Naive thymus-derived CD4-positive, alpha-beta T cell (primary cell): ENCODE measurements around the gene TNK2. TPM values are rescaled to one million over a fixed set of nuclear protein-coding genes. Genes with fewer than 3 reads are reported as not detected.
"Not testable (repeated sequence)": the region's sequence is repeated elsewhere in the genome, so short reads cannot be mapped to it uniquely, and the experiment has no call there.

ENCODE experiments used
- ATAC-seq: fragments of 150-1000 bp; cut with Tn5 transposase; 2 replicates; pipeline ENCODE4 v1.10.0; 2021; ENCODE audit warnings: mild to moderate bottlenecking, moderate library complexity
- CTCF ChIA-PET: fragments of 350-600 bp; sonication (Branson Sonifier 250); formaldehyde crosslinking; loops from one replicate; lab custom pipeline; 2021; ENCODE audit warnings: antibody characterized with exemption; lab: Charles Lee
- POLR2A ChIA-PET: fragments of 350-600 bp; sonication (Branson Sonifier 250); formaldehyde crosslinking; loops from one replicate; lab custom pipeline; 2021; ENCODE audit warnings: antibody characterized with exemption, inconsistent platforms; lab: Charles Lee
- DNase-seq, 9 donors: peaks; one replicate each; pipeline versions ENCODE4 v3.0.0 to v3.0.0-alpha.2; 2020 to 2022; ENCODE audit warnings: mixed read lengths in 1 of 9
- H3K27ac ChIP-seq: one replicate; pipeline ENCODE4 v1.7.0; 2013; ENCODE audit warnings: mild to moderate bottlenecking, low read depth, low read length, moderate library complexity
- H3K27me3 ChIP-seq, 2 donors: one replicate each; pipeline ENCODE4 v1.7.0; 2013; ENCODE audit warnings: low read length in 2 of 2, mild to moderate bottlenecking in 2 of 2, moderate library complexity in 2 of 2; ENCODE audit not compliant: control insufficient read depth in 2 of 2, insufficient read depth in 2 of 2
- H3K36me3 ChIP-seq, 3 experiments: 1 replicate in 2 of 3; 2 replicates in 1 of 3; pipeline ENCODE4 v1.7.0; 2013; ENCODE audit warnings: low read length in 3 of 3, mild to moderate bottlenecking in 3 of 3, moderate library complexity in 1 of 3; ENCODE audit not compliant: insufficient read depth in 3 of 3, control insufficient read depth in 2 of 3
- H3K4me1 ChIP-seq, 2 donors: one replicate each; pipeline ENCODE4 v1.7.0; 2013; ENCODE audit warnings: low read length in 2 of 2, mild to moderate bottlenecking in 2 of 2, moderate library complexity in 1 of 2; ENCODE audit not compliant: control insufficient read depth in 2 of 2, insufficient read depth in 2 of 2
- H3K4me3 ChIP-seq: 2 replicates; pipeline ENCODE4 v1.7.0; 2013; ENCODE audit warnings: mild to moderate bottlenecking, low read length
- H3K9me3 ChIP-seq, 3 experiments: 1 replicate in 2 of 3; 2 replicates in 1 of 3; pipeline ENCODE4 v1.7.0; 2013; ENCODE audit warnings: low read length in 3 of 3; ENCODE audit not compliant: control insufficient read depth in 2 of 3
- H3K27ac Mint-ChIP-seq, 9 donors: one replicate each; pipeline ENCODE4 v1.8.0; 2020 to 2022; ENCODE audit warnings: mixed read lengths in 9 of 9, mild to moderate bottlenecking in 8 of 9, moderate library complexity in 5 of 9, inconsistent platforms in 2 of 9
- H3K27me3 Mint-ChIP-seq, 5 donors: one replicate each; pipeline ENCODE4 v1.8.0; 2021 to 2022; ENCODE audit warnings: mixed read lengths in 5 of 5, mild to moderate bottlenecking in 1 of 5
- H3K36me3 Mint-ChIP-seq, 5 donors: one replicate each; pipeline ENCODE4 v1.8.0; 2020 to 2022; ENCODE audit warnings: mixed read lengths in 5 of 5, mild to moderate bottlenecking in 3 of 5, inconsistent platforms in 1 of 5
- H3K4me1 Mint-ChIP-seq, 7 donors: one replicate each; pipeline ENCODE4 v1.8.0; 2020 to 2022; ENCODE audit warnings: mixed read lengths in 7 of 7, mild to moderate bottlenecking in 3 of 7, inconsistent platforms in 1 of 7
- H3K4me3 Mint-ChIP-seq, 10 donors: one replicate each; pipeline ENCODE4 v1.8.0; 2020 to 2022; ENCODE audit warnings: mild to moderate bottlenecking in 10 of 10, mixed read lengths in 10 of 10, moderate library complexity in 6 of 10, inconsistent platforms in 2 of 10
- H3K9me3 Mint-ChIP-seq, 11 donors: one replicate each; pipeline ENCODE4 v1.8.0; 2020 to 2022; ENCODE audit warnings: mixed read lengths in 11 of 11, mild to moderate bottlenecking in 4 of 11, inconsistent platforms in 1 of 11, moderate library complexity in 1 of 11
- intact Hi-C, 2 donors: fragments of 100-400 bp; cut with micrococcal nuclease; formaldehyde crosslinking; loops; one replicate each; pipeline ENCODE4 v1.15.1; 2023
- polyA plus RNA-seq, 2 donors: library from polyadenylated mRNA; unstranded; fragments of 300-500 nt; fragmentation: Illumina TruSeq; gene quantifications; one replicate each; pipeline ENCODE4 v1.2.3, GENCODE V29; 2021
- total RNA-seq, 6 experiments: library from RNA in 5 of 6; stranded (reverse) in 5 of 6; gene quantifications; 1 replicate in 5 of 6; 2 replicates in 1 of 6; pipeline ENCODE4 v1.2.3 and lab custom pipeline; 2021 to 2026

Gene TNK2
- total RNA-seq: 100 to 1,000 TPM; 128 to 196 (median 188) TPM
- 1 to 10 TPM; 2.0 to 2.6 TPM for polyA plus RNA-seq
- 209 reads per million, percentile 93 among the genes with 10 or more reads in this experiment for total RNA-seq (lab: John Stamatoyannopoulos, UW)

DNA sequence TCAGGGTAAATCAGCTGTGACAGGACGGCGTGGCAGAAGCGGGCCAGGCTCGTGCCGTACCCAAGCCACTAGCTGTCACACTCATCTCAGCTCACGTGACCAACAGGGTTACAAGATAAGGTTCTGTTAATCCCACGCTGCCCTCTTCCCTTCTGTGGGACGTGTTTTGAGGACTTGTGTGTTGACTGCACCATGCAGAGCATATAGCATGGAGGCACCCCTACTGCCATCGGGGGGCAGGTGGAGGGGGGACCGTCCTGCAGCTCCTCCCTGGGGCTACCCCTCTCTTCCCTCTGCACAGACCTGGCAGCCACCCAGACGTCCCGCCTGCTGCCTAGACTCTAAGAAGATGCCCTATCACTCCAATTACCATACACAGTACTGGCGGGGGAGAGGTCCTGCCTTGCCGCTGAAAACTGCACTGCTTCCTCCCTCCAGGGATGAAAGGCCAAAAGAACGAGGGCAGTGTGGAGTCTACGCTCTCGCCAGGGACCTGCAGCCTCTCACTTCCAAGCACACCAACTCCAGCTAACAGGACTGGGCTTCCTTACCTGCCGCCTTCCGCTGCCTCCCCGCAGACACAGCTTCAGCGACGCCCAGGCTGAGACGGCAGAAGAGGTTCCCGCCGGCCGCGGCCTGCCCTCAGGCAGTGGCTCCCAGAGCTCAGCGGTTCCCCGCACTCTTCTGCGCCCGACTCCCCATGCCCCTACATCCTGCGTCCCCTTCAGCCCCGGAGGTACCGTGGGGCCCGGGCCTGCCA, at the start of gene TNK2:
Gene TNK2, minus strand, starts transcription at position 618 of the 760 bp plus-strand sequence. CDS start 19,963 bp downstream, outside the sequence.
- peak; percentile 36 to 61 (median 57) for DNase-seq
- H3K36me3 ChIP-seq: no peaks in the 10 kb centered on the region
- H3K4me3 ChIP-seq: peak within 1 kb of the TSS; percentile 64
- ChIA-PET CTCF (interaction anchor here (1.1 to 4.0 kb wide), 4 partner anchors 11 to 358 kb away, joined by 3 to 74 read pairs (median 4); no protein-coding TSS in a partner anchor), POLR2A (interaction anchor here (1.1 to 7.1 kb wide), 7 partner anchors 12 to 365 kb away, joined by 3 to 209 read pairs (median 8); partner anchors contain the start of gene PPP1R2)
- peaks cover 0 to 2% (median 0%) of the 10 kb centered on the region in 11 donors for H3K9me3 Mint-ChIP-seq
- peaks cover 22 to 40% of the 10 kb centered on the region in 2 donors for H3K4me1 ChIP-seq
- H3K27me3 Mint-ChIP-seq: no peaks in the 10 kb centered on the region
- intact Hi-C loops: loop anchor here (1.0 to 10.0 kb wide), 10 partner anchors 7 to 1236 kb away; partner anchors contain the start of genes XXYLT1 (in 2 of the 2), ACAP2 (in 1 of the 2), CEP19 (in 1 of the 2) and LSG1 (in 1 of the 2)
- peak; percentile 22 for ATAC-seq
- peaks cover 0 to 23% (median 0%) of the 10 kb centered on the region in 5 donors for H3K36me3 Mint-ChIP-seq
- no peaks in the 10 kb centered on the region for H3K9me3 ChIP-seq
- H3K27me3 ChIP-seq: no peaks in the 10 kb centered on the region
- H3K4me1 Mint-ChIP-seq: peaks cover 38 to 50% (median 46%) of the 10 kb centered on the region in 7 donors
- peak within 1 kb of the TSS; percentile 79 for H3K27ac ChIP-seq
- peak within 1 kb of the TSS; percentile 98 to 100 (median 99) for H3K27ac Mint-ChIP-seq
- H3K4me3 Mint-ChIP-seq: peak within 1 kb of the TSS; percentile 95 to 99 (median 97)

DNA sequence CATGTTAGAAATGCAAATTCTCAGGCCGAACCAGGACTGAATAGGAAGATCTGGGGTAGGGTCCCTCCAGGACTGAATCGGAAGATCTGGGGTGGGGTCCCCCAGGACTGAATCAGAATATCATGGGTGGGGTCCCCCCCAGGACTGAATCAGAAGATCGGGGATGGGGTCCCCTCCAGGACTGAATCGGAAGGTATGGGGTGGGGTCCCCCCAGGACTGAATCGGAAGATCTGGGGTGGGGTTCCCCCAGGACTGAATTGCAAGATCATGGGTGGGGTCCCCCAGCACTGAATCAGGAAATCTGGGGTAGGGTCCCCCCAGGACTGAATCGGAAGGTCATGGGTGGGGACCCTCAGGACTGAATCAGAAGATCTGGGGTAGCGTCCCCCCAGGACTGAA, 48.2 kb upstream of the TNK2 start:
- intact Hi-C loops: loop anchor here in 1 of 2 donors (5.0 kb wide), 1 partner anchor 269 kb away; no protein-coding TSS in a partner anchor
- H3K27ac Mint-ChIP-seq: peak overlapping the region in 1 of 9 donors; percentile 19
- ChIA-PET POLR2A (no interaction called here), CTCF (no interaction called here)
- H3K4me3 Mint-ChIP-seq: no peak overlapping the region
- Histone ChIP-seq H3K9me3 (no peaks in the 10 kb centered on the region), H3K4me1 (no peaks in the 10 kb centered on the region), H3K36me3 (peaks cover 0 to 3% (median 0%) of the 10 kb centered on the region in 3 experiments), H3K27ac (no peak overlapping the region), H3K4me3 (no peak overlapping the region), H3K27me3 (no peaks in the 10 kb centered on the region)
- H3K9me3 Mint-ChIP-seq: peaks cover 0 to 3% (median 0%) of the 10 kb centered on the region in 11 donors
- ATAC-seq (no peak), DNase-seq (no peak)
- no peaks in the 10 kb centered on the region for H3K27me3 Mint-ChIP-seq
- H3K36me3 Mint-ChIP-seq: peaks cover 4 to 19% (median 11%) of the 10 kb centered on the region in 5 donors
- peaks cover 8 to 28% (median 18%) of the 10 kb centered on the region in 7 donors for H3K4me1 Mint-ChIP-seq

DNA sequence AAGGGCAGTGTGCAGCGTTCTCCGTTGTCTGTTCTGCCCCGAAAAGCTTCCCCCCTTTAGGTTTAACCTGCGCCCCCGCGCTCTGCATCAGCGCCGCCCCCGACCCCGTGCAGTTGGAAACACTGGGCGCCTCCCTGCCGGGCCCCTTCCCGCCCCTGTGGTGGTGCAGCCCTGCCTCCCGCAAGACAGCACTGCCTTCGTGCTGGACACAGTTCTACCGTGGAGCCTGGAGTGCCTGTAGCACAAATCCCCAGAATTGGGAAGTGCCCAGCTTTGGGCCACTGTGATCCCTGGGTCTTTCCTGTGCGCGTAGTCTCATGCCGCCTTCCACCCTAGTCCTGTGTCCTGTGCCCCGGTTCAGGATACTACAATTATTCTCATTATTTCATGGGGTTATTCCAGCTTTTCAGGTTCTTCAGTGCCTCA, 47.1 kb upstream of the TNK2 start:
- H3K36me3 ChIP-seq, H3K27me3 ChIP-seq, H3K9me3 ChIP-seq, ATAC-seq, H3K27ac ChIP-seq, H3K36me3 Mint-ChIP-seq, H3K4me1 ChIP-seq, H3K27me3 Mint-ChIP-seq, H3K9me3 Mint-ChIP-seq, H3K4me3 ChIP-seq, CTCF ChIA-PET, POLR2A ChIA-PET: not testable (repeated sequence)
- intact Hi-C loops: loop anchor here (2.0 to 5.0 kb wide), 3 partner anchors 47 to 268 kb away; partner anchors contain the start of gene TNK2 (in 1 of the 2)
- Mint-ChIP-seq H3K4me3 (peak overlapping the region; percentile 53 to 91 (median 78)), H3K4me1 (peaks cover 12 to 28% (median 21%) of the 10 kb centered on the region in 7 donors), H3K27ac (peak overlapping the region; percentile 56 to 91 (median 84))
- peak in 1 of 9 donors; percentile 81 for DNase-seq

DNA sequence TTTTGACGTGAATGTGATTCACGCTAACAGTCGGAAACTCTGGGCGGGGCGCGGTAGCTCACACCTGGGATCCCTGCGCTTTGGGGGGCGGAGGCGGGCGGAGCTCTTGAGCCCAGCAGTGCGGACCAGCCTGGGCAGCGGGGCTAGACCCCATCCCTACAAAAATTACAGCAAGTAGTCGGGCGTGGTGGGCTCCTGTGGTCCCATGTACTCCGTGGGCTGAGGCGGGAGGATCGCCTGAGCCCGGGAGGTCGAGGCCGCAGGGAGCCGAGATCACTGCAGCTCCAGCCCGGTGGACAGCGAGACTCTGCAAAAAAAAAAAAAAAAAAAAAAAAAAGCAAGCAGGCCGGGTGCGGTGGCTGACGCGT, 46.4 kb upstream of the TNK2 start:
- H3K27me3 ChIP-seq, POLR2A ChIA-PET, H3K36me3 ChIP-seq, H3K36me3 Mint-ChIP-seq, H3K27me3 Mint-ChIP-seq, H3K9me3 ChIP-seq, H3K9me3 Mint-ChIP-seq, H3K4me3 ChIP-seq, H3K4me1 ChIP-seq, CTCF ChIA-PET: not testable (repeated sequence)
- intact Hi-C loops: loop anchor here (2.0 to 5.0 kb wide), 3 partner anchors 46 to 267 kb away; partner anchors contain the start of gene TNK2 (in 1 of the 2)
- DNase-seq (peak in 3 of 9 donors; percentile 26 to 44 (median 32)), ATAC-seq (peak; percentile 59)
- Mint-ChIP-seq H3K4me3 (peak overlapping the region; percentile 56 to 88 (median 78)), H3K27ac (peak overlapping the region in 7 of 9 donors; percentile 46 to 89 (median 78)), H3K4me1 (peaks cover 12 to 32% (median 24%) of the 10 kb centered on the region in 7 donors)
- peak overlapping the region; percentile 62 for H3K27ac ChIP-seq

DNA sequence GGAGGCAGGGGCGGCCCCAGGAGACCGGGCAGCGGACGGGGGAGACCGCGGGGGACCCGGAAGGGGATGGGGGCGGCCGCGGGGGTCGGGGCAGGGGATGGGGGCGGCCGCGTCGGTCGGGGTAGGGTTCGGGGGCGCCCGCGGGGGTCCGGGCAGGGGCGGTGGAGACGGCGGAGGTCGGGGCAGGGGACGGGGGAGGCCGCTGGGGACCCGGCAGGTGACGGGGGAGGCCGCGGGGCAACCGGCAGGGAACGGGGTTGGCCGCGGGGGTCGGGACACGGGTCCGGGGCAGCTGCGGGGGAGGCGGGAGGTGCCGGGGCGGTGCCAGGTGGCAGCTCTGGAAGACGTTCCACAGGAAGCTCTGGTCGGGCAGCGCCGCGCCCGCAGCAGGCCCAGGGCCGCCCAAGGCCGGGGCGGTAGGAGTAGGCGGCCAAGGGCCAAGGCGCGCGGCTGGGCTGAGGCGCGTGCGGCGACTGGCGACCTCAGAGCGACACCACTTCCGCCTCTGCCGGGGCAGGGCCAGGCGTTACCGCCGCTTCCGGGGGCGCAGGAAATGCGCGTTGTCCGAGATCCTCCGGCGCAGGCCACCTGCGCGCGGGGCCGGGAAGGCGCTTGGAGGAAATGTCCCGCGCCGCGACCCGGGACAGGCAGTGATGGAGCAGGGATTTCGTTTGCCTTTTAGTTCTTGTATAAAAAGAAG, 45.9 kb upstream of the TNK2 start:
- H3K27me3 ChIP-seq, CTCF ChIA-PET, H3K9me3 Mint-ChIP-seq, H3K27me3 Mint-ChIP-seq, H3K4me1 ChIP-seq, H3K4me3 ChIP-seq, H3K36me3 ChIP-seq, H3K9me3 ChIP-seq, H3K36me3 Mint-ChIP-seq, POLR2A ChIA-PET: not testable (repeated sequence)
- peak overlapping the region in 6 of 9 donors; percentile 46 to 89 (median 81) for H3K27ac Mint-ChIP-seq
- intact Hi-C loops: loop anchor here (2.0 kb wide), 2 partner anchors 45 to 47 kb away; partner anchors contain the start of gene TNK2 (in 1 of the 2)
- peaks cover 11 to 30% (median 23%) of the 10 kb centered on the region in 7 donors for H3K4me1 Mint-ChIP-seq
- peak; percentile 96 for ATAC-seq
- DNase-seq: peak; percentile 32 to 93 (median 57)
- peak overlapping the region; percentile 62 for H3K27ac ChIP-seq
- H3K4me3 Mint-ChIP-seq: peak overlapping the region; percentile 56 to 88 (median 78)

DNA sequence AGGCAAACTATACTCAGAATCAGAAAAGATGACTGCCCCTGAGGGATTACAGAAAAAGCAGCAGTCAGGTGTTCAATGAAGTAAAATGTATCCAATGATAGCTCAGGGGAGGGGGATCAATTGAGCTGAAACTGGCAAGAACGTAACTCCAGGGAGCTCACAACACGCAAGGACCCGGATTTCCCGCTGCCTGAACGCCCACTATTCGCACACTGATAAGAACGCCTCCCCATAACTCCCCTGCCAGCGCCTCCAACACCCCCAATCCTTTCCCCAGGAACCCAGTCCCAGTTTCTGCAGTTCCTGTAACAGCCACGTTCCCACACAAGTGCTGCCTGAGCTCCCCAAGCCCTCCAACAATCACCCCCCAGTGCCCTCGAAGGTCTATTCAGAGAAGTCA, 44.2 kb upstream of the TNK2 start:
- POLR2A ChIA-PET, ATAC-seq, H3K36me3 Mint-ChIP-seq, H3K9me3 ChIP-seq, H3K36me3 ChIP-seq, H3K27ac ChIP-seq, intact Hi-C loops, DNase-seq, H3K27me3 Mint-ChIP-seq, CTCF ChIA-PET, H3K9me3 Mint-ChIP-seq, H3K4me1 ChIP-seq, H3K4me3 ChIP-seq, H3K27me3 ChIP-seq: not testable (repeated sequence)
- H3K27ac Mint-ChIP-seq: peak overlapping the region in 4 of 9 donors; percentile 25 to 67 (median 36)
- H3K4me3 Mint-ChIP-seq: peak overlapping the region in 5 of 10 donors; percentile 6 to 36 (median 22)
- peaks cover 7 to 25% (median 18%) of the 10 kb centered on the region in 7 donors for H3K4me1 Mint-ChIP-seq
